Omental fat pad (tissue), 4 donors: ENCODE measurements around the gene CSK. TPM values are rescaled to one million over a fixed set of nuclear protein-coding genes. Genes with fewer than 3 reads are reported as not detected.
A peak's percentile ranks its signal among the peaks of the same experiment; 100 is the strongest.

Source experiments
- ATAC-seq: fragments of 150-250 bp; one replicate; pipeline ENCODE4 v1.9.1; 2016; ENCODE audit warnings: mild to moderate bottlenecking, moderate library complexity; ENCODE audit not compliant: low FRiP score
- DNase-seq: peaks from one replicate; pipeline ENCODE4 v3.0.0-alpha.2; 2019; ENCODE audit warnings: low spot score
- CTCF ChIP-seq, 3 donors: fragments of 450-650 bp; IDR thresholded peaks; one replicate each; pipeline ENCODE4 v1.5.1; 2016 to 2017; ENCODE audit warnings: antibody characterized with exemption in 3 of 3, mild to moderate bottlenecking in 3 of 3, moderate library complexity in 2 of 3
- total RNA-seq, 4 donors: library from RNA; depleted of rRNA; stranded (reverse); fragments of >200 nt; gene quantifications; one replicate each; pipeline ENCODE4 v1.1.0, GENCODE V29; 2016

Gene CSK
- total RNA-seq, 4 donors from 2014 or later = 11.6 to 43.2 (median 28.2) TPM

- ATAC-seq (no peak), DNase-seq (no peak)
- TF ChIP-seq CTCF (IDR thresholded peaks at IDR 0.05) = no peak
These were observed 16.7 kb downstream of the CSK start for GRCh38 chr15:74798388-74799254.

DNA sequence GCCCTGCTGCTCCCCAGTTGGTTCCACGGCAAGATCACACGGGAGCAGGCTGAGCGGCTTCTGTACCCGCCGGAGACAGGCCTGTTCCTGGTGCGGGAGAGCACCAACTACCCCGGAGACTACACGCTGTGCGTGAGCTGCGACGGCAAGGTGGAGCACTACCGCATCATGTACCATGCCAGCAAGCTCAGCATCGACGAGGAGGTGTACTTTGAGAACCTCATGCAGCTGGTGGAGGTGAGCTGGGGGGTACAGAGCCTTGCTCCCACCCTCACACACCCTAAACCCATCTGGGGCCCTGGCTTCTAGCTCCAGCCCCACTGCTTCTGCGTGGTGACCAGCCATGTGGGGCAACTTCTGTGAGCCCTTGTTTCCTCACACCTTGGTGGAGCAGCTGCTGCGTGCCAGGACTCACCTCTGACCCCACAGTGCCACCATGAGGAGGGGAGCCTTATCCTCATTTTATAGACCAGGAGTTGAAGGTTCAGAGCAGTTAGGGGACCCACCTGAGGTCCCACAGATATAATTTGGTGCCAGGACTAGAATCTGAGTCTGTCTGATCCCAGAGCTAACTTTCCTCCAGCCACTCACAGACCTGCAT, 17.5 kb downstream of the CSK start:
- no peak for ATAC-seq
- no peak for DNase-seq
- TF ChIP-seq CTCF (IDR thresholded peaks at IDR 0.05) = no peak

DNA sequence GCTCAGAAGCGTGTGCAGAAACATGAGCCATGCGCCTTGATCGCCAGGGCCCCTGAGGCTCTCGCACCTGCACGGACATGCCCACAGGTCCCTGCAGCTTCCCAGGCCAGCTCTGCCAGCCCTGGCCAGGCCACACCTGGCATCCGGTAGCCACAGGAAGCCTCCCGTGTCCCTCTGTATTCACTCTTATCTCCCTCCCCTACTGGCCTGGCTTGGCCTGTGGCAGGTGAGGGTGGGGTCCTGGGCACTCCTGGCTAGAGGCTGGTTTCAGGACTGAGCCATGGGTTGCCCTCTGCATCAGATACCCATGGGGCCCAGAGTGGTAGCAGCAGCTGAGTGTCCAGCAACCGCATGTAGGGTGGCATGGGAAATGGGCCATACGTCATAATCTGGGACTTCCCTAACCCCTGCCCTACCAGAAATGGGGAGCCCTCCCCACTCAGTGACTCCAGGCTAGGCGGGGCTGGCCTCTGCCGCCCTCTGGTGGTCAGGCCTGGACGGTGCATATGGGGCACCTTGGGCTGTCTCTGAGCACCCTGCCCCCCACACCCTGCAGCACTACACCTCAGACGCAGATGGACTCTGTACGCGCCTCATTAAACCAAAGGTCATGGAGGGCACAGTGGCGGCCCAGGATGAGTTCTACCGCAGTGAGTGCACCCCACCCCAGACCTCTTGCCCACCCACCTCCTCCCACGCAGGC, 18.1 kb downstream of the CSK start:
- peak; percentile 60 for DNase-seq
- peak; percentile 83 for ATAC-seq
- peak in 1 of 3 donors; percentile 63 for TF ChIP-seq CTCF (IDR thresholded peaks at IDR 0.05)

- ATAC-seq (no peak), DNase-seq (no peak)
- TF ChIP-seq CTCF (IDR thresholded peaks at IDR 0.05) = no peak
These were observed 18.7 kb downstream of the CSK start for GRCh38 chr15:74800559-74801094.

GRCh38 chr15:74801311-74801997, 19.6 kb downstream of the CSK start:
- no peak for DNase-seq
- ATAC-seq = no peak
- no peak for TF ChIP-seq CTCF (IDR thresholded peaks at IDR 0.05)

GRCh38 chr15:74802290-74802689, 20.4 kb downstream of the CSK start:
- no peak for TF ChIP-seq CTCF (IDR thresholded peaks at IDR 0.05)
- DNase-seq = no peak
- no peak for ATAC-seq
